Activated T-cell treated with anti-CD3 and anti-CD28 coated beads, Interleukin-2, amount 50 U/mL, for 1 hour (primary cell): ENCODE measurements around the gene CREB3L2.

Experiments used
- DNase-seq: peaks from one replicate; pipeline ENCODE4 v3.0.0-alpha.2; 2020

CREB3L2 gene

DNA sequence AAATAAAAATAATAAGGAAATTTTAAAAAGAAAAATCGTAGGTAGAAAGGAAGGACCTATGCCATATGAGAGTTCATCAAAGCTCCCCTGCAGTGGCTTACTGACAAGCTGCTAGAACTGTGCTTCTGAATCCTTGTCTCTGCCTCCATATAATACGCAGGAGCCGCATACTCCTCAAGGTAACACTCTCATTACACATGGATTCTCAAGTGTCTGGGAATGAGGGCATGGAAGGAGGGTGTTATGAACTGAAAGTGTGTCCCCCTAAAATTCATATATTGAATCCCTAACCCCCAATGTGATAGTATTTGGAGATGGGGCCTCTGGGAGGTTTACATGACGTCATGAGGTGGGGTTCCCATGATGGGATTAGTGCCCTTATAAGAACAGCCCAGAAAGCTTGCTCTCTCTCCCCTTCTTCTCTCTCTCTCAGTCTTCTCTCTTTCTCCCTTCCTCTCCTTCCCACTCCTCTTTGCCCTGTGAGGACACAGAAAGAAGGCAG, 35.2 kb downstream of the CREB3L2 start:
- no peak for DNase-seq

DNA sequence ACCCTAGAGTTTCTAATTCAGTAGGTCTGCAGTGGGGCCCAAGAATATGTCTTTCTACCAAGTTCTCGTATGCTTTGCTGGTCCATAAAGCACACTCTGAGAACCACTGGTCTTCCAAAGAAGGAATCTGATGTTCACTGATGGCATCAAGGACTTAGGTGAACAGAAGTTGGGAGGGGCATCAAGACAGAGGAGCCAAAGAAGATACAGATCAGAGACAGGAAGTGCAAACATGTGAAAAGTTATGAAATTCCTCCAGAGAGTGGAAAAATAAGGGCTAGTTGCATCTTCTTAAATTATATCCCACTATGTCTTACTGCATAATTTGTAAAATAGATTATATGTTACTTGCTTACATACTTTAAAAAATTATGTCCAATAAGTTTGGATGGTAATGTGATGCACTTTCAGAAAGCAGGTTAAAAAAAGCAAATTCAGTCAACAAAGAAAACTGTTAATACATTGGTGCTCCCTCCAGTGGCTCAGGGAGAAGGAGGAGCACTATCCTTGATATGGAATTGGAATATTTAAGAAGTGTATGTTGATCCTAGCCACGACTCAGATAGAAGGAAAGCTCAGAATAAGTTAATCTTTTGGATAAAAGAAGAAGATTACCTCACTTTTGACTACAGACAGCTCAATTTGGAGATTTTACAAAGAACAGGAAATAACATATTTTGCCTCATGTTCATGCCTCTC, 35.8 kb downstream of the CREB3L2 start:
- DNase-seq, result no peak

DNA sequence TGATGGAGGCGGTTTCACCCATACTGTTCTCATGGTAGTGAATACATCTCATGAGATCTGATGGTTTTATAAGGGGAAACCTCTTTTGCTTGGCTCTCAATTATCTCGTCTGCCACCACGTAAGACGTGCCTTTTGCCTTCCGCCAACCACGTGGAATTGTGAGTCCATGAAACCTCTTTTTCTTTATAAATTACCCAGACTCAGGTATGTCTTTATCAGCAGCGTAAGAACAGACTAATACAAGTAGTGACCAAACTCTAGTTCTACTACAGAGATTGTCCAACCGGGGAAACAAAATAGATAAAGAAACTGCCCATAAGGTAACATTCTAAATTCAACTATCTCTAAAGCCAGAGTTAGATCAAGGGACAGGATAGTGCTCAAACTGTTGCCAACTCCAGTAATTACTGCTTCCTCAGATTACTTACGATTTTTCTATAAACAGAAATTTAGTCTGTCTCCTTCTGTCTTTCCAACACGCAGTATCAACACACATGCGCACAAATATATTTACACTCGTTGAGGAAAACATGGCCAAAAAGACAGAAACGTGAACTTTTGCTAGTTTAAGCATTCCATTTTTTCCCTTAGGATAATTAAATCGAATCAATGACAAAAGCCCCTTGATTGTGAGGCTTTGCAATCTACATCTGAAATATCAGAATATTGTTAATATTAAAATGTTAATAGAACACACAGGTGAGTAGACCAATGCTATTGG, 36.9 kb downstream of the CREB3L2 start:
- no peak for DNase-seq

DNA sequence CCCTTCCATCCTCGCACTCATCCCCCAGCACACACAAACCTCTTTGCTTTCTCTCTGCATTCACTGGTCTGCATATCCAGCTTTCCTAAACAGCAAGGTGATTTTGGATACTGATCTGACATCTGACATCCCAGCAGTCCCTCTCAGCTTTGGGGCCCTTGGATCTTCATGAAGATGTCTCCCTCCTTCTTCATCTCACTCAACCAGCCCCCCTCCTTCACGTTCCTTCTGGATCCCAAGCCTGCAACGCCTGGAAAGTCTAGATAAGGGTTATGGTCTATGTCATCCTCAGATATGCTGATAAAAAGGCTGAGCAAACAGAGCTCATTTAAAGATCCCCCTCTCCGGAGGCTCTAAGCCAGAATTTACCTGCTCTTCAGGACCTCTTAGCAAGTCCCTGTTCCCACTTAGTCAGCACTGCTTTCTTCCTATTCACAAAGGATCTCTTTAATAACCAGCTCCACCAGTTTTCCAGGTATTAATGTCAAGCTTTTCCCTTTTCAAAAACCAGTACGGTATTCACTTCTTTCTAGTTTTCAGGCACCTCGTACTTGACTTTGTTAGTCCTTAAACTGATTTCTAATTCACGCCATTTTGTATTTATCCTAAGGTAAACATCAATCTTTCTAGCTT, 38.9 kb downstream of the CREB3L2 start:
- DNase-seq, result no peak

DNA sequence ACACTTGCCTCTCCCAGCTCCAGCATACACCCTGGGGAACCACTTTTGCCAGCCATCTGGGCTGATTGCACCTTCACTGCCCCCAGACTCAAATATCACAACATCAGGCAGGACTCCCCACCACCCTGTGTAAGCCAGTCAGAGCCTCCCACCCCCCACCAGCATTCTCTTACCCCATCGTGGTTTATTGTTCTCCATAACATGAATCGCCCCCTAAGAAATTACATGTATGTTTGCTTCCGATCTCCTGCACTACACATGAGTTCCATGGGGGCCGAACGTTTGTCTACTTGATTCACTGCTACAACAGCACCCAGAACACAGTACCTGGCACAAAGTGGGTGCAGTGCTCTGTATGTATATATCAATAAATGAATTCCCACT, 39.4 kb downstream of the CREB3L2 start:
- DNase-seq, result no peak

DNA sequence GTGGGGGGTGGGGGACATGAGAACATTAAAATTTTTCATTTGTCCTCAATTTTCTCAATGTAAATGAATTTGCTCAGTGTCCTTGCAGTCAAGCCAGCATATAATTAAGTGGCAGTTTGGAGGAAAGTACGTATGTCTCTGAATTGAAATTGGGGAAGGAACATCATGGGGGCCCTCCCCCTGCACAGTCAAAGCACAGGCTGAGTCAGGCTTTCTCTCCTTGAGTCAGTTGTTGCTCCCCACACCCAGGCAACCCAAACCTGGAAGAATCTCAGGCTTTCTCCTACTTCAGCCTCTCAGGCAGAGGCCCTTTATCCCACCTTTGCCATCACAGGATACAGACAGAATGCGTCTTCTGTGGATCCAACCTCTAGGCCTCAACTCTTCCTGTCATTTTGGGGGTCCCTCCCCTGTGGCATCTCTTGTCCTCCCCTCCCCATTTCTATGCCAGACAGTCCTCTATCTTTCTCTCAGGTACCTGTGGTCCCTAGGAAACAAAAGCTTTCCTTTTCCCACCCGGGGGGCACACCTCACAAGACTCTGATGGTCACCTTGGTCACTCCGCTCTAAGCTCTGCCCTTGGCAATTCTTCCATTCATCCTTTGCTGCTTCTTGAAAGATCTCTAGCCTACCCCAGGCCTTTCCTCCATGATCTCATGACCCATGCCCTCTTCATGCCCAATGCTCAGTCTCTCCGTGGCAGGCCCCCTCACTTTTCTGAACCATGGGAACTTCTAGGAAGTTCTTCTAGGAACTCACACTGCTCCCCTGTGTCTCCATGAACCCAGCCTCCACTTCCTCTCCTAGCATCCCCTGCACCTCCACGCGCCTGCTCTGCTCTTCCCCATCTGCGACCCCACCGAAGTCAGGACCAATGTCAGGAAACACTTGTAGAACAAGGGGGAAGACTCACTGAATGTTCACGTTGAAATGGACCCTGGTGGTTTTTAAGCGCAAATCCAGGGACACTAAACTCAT, 40.4 kb downstream of the CREB3L2 start:
- no peak for DNase-seq

DNA sequence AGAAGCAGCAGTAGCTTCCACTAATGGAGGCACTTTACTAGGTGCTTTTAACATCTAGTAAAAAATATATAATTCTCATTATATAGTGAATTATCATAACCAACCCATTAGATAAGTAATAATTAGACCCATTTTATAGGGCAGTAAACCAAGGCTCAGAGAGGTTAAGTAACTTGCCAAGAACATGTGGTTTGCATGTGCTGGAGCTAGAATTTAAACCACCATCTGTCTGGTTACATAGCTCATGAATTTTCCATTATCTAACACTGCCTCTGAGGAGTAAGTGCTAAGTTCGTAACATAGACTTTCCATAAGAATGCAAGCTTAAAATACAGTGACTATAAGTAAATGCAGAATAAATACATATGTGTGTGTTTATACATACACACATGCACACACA, 41.9 kb downstream of the CREB3L2 start:
- DNase-seq, result no peak

DNA sequence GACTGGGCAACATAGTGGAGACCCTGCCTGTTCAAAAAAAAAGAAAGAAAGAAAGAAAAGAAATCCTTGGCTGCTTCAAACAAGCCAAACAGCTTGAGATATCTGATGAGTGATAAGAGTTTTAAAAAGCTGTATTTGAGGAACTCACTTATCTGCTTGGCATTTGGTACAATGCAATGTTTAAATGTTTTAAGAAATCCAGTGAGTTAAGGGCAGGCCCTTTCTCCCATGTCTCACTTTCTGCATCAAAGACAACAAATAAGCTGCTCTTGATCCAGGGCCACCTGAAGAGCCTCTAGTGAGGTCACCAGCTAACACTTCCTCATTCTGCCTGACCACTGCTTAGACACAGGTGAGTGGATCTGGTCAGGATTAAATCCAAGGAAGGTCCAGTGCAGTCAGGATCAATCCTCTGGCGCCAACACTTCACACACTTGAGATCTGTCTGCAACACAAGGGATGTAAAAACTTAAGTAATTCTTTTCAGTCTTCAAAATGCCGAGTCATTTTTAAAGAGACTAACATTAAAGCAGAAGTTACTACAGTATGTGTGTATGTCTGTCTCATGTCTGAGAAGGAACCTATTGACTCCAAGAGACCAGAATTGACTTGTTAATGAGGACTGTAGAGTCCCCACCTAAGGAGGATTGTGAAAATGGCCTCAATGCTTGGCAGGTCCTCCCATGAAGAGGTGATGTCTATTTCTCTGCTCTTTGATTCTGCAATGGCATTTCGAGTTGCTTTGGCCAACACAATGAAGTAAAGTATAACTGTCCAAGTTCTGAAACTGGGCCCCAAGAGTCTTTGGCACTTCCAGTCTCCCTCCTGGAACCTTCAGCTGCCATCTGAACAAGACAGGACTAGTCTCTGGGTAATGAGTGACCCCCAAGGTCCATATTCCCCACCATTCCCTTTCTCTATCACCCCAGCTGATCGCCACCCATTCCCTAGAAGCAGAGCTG, 43.1 kb downstream of the CREB3L2 start:
- DNase-seq, result no peak

DNA sequence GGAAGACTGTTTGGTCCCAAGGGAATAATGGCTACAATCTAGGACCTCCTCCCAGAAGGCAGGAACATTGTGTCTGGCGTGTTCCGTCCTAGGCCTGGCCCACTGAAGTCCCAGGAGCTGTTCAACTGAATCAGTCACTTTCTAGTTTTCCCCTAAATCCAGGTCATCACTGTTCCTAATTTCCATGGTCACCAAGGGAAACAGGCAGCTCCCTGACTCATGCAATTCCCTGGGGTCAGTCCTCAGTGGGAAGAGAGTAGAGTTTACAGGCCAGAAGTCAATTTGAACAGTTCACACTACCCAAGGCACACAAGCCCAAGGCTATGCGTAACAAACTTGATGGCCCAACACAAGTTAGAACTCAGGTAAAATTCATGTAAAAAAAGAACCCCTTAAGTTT, 44.0 kb downstream of the CREB3L2 start:
- DNase-seq, result no peak

DNA sequence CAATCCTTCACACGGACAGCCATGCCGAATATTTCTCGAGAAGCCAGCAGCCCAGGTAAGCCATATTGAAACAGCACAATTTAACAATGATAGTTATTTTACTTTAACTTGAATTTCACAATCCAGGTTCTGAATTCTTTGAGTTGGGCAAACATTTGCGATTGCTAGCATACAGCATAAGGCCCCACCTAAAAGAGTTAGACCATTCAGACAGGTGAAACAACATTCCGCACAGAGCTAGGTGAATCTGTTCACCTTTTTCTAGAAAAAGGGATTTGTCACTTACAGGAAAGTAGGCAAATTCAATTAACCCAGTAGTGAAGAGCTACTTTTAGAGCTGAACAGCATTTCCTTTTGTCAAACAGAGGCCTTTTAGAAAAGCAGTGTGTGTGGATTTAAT, 45.3 kb downstream of the CREB3L2 start:
- DNase-seq, result no peak

DNA sequence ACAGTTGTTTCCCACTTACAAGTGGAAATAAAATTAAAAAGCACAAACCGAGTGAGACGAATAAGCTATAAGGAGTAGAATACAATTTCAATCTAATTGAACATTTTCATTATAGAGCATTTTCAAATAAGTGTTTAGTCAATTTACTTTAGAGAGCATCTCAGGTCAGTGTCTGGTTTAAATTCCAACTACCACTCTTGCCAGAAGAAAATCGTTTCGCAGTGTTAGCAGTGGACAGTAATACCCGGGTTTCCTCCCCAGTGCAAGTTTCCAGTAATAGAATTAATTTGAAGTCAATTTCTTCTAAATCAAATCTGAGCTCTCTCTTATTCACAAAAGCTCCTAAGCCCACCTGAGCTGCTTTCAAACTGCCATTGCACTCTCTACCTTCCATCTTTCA, 45.7 kb downstream of the CREB3L2 start:
- no peak for DNase-seq

DNA sequence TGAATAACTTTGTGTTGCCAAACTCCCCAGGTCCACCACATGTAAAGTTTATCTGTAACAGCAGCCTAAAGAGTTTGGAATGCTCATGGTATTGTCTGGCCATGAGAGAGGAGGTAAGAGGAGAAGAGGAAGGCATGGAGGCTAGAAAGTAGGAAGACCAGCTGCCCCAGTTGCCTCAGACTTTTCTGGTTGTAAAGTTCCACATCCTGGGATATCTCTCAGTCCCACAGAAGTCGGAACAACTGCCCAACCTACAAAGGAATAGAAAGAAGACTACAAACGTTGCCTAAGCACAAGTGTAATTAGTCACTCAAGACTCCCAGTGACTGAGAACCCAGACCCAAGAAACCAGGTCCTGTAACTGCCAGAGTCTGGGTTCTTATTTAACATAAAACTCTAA, 47.3 kb downstream of the CREB3L2 start:
- DNase-seq, result no peak

DNA sequence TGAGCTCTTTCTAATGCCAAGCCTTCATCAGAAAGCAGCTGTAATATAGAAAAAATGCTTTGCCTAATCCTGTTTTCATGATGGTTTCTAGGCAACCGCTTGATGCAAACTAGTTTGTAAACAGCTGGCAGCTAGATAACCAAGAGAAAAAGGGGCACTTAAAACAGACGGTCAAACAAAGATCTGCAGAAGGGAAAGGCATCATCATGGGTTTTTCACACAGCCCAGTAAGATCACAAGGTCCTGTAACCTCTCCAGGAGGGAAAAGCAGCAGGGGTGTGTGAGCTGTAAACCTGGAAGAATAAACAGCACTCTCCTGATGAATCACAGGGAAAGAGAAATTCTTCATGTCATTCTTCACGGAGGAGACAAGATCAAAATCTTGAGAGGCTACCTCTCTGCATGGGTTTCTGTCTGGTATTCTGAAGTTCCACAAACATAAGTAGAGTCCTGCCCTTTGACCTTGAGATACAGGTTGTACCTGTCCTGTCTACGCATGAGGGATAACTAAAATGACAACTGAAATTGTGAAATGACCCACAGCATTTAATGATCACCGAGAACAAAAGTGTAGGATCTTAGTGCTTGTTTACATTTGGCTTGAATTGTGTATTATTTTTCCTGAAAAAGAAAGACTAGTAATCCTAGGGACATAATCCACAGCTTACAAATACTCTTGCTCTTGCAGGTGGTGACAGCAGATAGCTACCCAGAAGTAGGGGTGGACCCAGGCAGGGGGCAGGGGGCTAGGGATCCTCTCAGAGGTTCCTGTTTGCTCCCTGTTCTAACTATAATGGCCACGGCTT, 48.0 kb downstream of the CREB3L2 start:
- DNase-seq, result no peak

DNA sequence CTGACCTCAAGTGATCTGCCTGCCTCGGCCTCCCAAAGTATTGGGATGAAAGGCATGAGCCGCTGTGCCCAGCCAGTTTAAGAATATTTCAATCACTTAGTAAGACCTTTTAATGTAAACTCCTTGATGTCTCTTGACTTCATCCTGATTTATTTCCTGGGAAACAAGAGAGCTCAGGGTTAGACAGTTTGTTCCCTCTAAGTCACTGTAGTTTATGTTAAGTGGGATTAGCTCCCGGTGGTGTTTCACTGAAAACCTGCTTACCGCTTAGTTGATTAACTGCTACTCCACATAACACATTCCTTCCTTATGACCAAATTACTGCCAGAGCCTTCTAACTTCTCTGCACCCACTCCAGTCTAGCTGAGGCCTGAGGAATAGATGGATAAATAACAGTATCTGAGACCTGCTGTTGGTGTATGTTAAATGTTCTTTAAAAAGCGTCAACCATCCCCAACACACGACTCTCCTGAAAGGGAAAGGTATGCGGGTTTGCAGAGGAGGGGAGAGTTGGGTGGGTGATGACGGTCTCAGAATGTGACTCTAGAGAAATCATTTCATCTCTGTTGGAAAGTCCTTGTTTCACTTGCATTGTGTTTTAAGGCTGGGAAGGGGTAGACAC, 48.7 kb downstream of the CREB3L2 start:
- no peak for DNase-seq

DNA sequence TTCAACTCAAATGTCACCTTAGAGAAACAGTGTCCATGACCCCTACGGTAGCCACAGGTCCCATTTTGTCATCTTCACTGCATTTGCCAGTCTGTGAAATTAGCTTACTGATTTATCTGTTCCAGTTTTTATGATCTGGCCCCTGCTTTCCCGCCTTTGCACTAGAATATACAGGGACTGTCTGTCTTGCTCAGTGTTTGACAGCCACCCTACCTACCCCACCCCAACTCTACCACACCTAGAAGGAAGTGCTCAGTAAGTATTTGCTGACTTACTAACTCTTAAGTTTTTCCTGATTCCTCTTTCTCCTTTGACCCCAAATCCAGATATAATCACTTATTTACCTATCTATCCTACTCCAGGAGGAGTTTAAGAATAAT, 49.5 kb downstream of the CREB3L2 start:
- no peak for DNase-seq

DNA sequence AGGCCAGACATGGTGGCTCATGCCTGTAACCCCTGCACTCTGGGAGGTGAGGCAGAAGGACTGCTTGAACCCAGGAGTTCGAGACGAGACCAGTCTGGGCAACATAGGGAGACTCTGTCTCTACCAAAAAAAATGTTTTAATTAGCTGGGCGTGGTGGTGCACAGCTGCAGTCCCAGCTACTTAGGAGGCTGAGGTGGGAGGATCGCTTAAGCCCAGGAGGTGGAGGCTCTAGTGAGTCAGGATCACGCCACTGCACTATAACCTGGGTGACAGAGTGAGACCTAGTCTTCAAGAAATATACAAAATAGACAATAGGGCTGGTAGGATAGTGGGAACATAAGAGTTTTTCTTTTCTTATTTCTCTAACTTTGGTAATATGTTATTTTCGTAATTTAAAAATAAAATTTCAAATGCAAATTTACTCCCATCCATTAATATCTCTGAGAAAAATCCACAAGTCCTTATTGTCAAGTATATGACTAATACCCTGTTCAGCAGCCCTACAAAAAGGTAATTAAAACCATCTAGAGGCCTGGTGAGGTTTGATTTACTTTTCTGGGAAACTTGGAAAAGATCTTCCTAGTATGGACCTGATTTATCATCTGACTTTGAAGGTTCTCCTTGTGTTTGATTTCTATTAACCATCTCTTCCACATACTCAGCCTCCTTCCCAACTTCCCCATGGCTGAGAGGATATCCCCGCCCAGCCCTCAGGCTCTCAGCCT, 50.0 kb downstream of the CREB3L2 start:
- no peak for DNase-seq

DNA sequence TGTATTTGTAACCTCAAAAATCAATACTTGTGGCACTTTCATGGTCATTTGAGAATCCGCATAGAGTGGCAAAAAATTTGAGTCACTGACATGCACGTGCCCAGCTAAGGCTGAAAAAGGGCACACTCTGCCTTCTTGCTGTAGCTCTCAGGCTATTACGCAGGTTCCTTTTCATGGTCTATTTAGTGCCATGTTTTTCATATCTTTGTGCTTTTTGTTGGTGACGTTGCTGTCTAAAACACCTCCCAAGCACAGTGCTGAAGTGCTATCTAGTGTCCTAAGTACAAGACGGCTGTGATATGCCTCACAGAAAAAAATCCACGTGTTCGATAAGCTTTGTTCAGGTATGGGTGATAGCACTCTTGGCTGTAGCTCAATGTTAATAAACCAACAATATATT, 50.9 kb downstream of the CREB3L2 start:
- no peak for DNase-seq

DNA sequence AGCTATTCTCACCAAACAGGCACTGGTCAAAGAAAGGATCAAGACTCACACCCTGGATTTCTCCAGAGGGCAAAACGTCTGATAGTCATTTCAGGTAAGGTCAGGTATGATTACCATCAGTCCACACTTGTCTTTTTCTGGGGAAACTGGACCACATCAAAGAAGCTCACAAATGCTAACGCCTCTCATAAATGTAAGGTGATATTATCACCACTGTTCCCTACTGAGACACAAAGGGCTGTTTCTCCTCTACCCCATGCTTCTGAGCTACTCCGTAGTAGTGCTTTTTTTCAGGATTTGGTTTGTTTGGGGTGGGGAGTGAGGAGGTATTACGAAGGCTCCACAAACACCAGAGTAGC, 51.6 kb downstream of the CREB3L2 start:
- DNase-seq, result no peak

DNA sequence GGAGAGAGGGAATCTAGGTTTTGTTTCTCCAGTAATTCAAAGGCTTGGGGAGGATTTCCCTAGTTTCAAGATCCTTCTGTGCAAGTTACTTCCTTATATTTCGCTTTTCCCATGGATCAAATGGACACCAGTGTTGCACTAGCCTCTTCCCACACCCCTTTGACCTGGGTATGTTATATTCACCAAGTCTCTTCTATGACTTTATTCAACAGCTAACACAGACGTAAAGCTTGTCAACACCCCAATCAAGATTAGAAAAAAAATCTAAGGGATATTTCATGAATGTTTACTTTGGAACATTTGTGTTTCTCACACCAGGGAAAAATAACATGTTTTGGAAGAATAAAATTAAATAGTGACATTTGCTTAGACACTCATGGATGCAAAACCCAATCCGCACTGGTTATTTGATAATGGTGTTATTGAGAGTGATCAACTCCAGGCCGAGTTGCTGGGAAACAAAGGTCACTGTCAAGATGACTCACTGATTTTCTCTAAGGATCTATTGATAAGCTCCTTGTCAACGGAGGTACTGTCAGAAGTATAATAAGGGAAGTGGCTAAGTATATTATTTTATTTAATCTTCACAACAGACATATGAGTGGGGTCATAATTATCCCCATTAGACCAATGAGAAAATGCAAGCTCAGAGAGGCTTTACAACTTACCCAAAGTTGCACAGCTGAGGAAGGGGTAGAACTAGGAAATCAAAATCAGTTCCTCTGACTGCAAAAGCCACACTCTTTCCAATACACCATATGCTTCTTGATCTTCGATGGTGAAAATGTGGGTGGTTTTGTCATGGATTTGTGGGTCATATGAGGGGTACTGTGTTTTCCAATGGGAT, 52.2 kb downstream of the CREB3L2 start:
- DNase-seq, result no peak
